Measurements from ENCODE around the gene MAB21L3.

Gene MAB21L3

GRCh38 chr1:116166655-116167054 is 55.5 kb downstream of the MAB21L3 start:
- no peak for DNase-seq

DNA sequence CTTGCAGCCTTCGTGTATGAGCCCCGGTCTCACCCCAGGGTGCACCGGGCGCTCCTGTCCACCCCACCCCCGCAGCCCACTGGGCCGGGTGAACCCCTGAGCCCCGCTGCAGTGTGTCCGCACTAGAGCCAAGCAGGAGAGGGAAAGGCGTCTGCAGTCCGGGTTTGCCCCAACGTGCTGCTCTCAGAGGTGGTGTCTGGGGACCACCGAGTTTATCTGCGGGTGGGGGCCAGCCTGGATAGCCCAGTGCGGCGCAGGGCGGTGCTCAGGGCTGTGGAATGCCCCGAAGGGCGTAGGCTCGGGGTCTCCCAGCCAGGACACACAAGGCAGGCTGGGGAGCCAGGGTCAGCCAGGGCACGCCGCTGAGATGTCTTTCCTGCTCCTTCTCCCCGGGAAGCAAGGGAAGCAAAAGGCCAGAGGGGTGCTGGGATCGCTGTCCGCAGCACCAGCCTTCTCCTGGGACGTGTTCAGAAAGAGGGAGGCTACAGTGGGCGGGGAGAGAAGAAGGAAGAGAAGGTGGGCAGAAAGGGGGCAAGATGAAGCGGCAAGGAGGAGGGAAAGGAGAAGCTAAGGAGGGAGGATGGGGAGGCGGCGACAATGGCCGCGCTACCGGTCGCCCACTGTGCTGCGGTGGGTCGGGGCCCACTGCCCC is 56.6 kb downstream of the MAB21L3 start:
- no peak for DNase-seq

GRCh38 chr1:116168277-116169032 is 57.3 kb downstream of the MAB21L3 start:
- DNase-seq = peak; percentile 82

DNA sequence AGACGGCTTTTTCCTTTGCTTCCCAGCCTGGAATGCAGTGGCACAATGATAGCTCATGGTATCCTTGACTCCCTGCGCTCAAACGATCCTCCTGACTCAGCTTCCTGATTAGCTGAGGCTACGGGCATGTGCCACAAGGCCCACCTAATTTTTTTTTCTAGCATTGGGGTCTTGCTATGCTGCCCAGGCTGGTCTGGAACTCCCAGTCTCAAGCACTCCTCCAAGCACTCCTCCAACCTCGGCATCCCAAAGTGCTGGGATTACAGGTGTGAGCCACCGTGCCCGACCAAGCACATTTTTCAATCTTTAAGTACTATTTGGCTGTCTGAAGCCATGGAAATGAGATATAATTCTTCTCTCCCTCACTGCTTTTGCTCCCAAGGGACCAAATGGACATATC is 58.7 kb downstream of the MAB21L3 start:
- no peak for DNase-seq

DNA sequence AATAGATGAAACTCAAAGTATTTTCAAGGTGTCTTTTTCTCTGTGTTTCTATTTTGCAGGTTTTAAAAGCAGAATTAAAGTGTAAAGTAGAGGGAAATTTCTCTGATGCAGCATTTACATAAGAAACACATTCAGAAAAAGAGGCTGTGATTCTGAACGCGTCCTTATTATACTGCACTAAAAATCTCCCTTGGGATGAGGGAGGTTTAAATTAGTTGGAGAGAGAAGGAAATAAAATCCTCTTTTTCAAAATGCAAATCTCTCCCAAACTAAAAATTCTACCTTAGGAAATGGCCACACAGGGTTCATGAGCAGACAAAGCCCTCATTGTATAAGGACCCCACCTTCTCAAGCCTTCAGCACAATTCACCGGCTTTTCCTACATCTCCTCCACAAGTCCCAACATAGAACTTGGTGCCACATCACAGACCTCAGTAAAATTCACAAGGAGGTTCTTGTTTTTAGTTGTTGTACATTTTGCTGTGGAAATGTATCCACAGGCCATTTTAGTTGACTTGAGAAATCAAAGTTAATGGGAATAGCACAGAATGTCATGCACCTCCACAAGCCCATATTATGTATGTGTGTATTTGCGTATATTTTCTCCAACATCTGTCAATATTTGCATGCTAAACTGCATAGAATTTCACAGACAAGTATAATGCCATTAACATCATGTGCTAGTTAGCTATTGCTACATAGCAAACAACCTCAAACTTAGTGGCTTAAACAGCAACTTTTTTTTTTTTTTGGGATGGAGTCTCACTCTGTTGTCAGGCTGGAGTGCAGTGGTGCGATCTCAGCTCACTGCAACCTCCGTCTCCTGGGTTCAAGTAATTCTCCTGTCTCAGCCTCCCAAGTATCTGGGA is 59.8 kb downstream of the MAB21L3 start:
- peak; percentile 89 for DNase-seq

DNA sequence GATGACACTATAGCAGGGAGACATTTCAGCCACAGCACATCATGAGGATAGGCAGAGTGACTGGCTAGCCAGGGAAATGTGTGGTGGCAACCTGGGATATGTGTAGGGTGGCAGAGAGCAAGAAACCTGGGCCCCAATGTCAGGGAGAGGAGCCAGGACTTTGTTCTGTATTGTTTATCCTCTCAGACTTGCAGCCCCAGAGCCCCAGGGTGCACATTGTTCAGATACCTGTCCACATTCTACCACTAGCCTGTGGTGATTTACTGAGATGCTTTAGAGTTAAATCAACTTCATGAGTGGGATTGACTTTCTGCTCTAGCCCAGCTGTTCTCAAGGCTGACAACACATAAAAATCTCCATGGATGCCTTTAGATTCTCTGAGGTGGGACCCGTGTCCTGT is 61.5 kb downstream of the MAB21L3 start:
- no peak for DNase-seq

DNA sequence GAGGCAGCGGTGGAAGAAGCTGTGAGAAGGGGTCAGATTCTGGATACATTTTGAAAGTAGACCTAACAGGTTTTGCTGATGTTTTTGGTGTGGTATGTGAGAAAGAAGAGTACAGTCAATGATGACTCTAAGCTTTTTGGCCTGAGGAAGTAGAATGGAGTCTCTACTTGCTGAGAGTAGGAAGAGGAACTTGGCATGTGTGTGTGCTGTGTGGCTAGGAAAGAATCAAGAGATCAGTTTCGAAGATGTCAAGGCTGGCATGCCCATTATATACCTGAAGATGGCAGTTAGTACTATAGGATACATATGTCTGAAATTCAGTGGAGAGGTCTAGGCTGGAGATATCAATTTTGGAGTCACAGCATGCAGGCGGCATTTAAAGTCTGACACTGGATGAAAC is 64.4 kb downstream of the MAB21L3 start:
- DNase-seq = no peak

- no peak for DNase-seq
Measured at GRCh38 chr1:116176306-116176789, 65.1 kb downstream of the MAB21L3 start.

DNA sequence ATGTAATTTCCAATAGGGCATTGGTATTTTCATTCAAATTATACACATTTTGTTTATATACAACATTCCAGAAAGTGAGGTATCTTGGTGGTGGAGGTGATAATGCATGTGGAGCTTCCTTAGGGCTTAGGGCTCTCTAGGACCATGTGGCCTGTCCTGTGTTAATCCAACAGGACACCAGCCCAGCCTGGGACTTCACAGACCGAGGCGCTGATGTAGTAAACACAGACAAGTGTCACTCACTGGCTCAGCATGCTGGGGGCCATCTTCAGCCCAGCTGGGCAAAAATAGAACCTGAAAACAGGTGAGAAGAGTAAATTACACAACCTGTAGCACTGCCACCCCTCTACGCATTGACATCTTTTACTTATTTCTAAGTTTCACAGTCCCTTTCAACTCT is 66.7 kb downstream of the MAB21L3 start:
- DNase-seq = no peak

- no peak for DNase-seq
Measured at GRCh38 chr1:116178837-116179236, 67.6 kb downstream of the MAB21L3 start.

DNA sequence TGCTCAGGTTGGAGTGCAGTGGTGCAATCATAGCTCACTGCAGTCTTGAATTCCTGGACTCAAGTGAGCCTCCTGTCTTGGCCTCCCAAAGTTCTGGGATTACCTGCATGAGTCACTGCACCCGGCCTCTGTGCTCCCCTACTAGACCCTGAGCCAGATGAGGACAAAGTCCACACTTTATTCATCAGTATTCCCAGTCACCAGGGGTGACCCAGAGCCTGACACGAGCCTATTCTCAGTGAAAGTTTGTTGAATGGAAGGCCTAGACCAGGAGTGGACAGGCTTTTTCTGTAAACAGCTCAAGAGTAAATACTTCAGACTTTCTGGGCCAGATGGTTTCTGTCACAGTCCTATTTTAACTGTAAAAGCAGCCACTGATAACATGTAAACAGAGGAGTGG is 68.2 kb downstream of the MAB21L3 start:
- DNase-seq = no peak

DNA sequence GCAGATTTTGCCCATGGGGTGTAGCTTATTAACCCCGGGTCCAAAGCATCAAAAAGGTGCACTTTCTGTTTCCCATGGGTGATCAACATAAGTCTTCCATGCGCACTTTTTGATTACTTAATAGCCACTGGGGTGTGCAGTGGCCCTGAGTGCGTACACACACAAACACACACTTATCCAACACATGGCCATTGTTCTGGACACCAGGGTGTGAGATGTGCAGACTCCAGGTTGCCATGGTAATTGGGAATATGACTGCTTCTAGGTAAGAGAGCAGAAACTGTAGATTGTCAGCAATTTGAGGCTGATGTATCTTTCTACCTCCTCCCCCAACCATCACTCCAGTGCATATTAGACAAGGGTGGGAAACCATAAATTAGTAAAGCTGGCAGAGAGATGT is 68.8 kb downstream of the MAB21L3 start:
- no peak for DNase-seq

- DNase-seq = no peak
Measured at GRCh38 chr1:116182019-116182714, 71.0 kb downstream of the MAB21L3 start.
